Stimulated activated CD8-positive, alpha-beta memory T cell treated with anti-CD3 and anti-CD28 coated beads, Interleukin-4, amount 100 ng/mL, for 4 hours (primary cell): ENCODE results near the gene DNM3.

Experiments
- DNase-seq, 2 donors: peaks; one replicate each; pipeline ENCODE4 v3.0.0-alpha.2; 2020; ENCODE audit warnings: low read depth in 2 of 2, low spot score in 1 of 2

The DNM3 gene

DNA sequence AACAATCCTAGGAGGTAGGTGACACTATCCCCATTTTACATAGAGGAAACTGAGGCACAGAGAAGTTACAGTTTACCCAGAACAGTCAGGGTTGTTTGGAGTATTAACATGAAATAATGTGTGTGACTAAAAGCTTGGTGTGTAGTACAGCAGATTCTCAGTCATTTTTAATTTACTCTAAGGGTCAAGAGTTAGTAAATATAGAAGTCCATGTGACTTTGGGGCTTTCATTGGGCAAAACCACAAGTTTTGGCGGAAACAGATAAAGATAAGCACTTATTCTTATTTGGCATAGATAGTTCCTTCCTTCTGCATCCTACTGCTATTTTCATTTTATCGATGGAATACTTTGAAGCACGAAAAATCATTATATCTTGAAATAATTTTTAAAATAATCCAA is 128.5 kb downstream of the DNM3 start:
- DNase-seq = no peak

DNA sequence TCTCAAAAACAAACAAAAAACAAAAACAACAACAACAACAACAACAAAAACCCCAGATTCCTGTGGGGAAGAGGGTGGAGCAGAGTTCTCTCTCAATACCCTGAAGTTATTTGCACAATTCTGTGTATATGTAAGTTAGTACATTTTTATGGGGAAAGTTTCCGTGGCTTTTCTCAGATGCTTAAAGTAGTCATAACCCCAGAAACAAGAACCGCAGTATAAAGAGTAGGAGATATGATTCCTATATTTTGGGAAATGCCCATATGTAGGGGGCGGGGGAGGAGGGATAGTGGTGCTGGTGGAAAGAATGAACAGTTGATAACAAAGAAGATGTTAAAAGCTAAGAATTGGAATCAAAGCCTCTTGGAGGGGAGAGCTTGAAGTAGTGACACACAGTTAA is 131.5 kb downstream of the DNM3 start:
- DNase-seq = no peak

GRCh38 chr1:171973421-171973820 is 132.1 kb downstream of the DNM3 start:
- DNase-seq = no peak

DNA sequence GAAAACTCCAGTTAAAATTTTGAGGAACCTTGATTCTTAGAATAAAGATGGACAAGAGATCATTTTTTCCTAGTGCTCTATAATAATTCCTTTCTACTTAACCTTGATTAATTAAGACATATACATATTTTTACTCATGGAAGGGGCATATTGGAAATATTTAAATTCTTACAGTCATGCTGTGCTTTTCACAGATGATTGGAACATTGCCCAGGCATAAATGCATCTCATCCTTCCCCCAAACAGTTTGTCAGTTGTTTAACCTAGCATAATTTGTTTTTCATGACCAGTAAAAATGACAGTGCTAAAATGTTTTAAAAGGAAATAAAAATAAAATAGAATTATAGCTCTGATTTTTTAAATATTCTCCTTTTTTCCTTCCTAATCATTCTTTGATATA is 140.0 kb downstream of the DNM3 start:
- no peak for DNase-seq

DNA sequence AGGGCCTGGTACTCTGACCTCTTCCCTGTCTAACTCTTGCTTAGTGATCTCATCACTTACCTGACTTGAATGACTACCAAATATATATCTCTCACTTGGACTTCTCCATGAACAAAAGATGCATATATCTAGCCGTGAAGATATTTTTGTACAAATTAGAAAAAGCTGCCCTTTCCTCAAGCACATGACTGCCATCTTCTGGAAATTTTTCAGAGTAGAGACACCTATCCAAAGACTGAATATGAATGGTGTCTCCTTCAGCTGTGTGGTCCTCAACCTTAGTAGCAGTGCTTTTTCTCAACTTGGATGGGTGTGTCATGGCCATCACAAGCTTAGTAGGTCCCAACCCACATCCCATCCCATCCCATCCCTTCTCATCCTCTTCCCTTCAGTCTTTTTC is 142.3 kb downstream of the DNM3 start:
- DNase-seq = no peak

- DNase-seq = no peak
These were observed 143.0 kb downstream of the DNM3 start for GRCh38 chr1:171984262-171984661.

GRCh38 chr1:171984850-171985485 is 143.7 kb downstream of the DNM3 start:
- no peak for DNase-seq

DNA sequence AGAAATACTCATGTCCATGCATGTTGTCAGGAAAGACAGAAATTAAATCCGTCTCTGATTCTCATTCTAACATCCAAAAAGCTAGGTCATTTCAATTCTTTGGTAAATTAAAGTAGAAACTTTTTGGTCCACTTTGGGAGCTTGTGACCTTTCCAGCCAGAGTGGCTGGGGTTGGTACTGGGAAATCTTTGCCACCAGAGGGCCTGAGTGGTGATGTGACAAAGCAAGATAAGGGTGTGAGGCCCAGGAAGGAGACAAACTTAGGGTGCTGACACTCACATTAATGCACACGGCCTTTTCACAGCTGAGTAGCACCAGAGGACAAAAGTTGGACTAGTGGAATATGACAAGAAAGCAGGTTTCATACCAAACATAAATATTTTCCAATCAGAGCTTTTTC is 144.3 kb downstream of the DNM3 start:
- DNase-seq = no peak

- DNase-seq = no peak
These were observed 147.1 kb downstream of the DNM3 start for GRCh38 chr1:171988243-171988885.

DNA sequence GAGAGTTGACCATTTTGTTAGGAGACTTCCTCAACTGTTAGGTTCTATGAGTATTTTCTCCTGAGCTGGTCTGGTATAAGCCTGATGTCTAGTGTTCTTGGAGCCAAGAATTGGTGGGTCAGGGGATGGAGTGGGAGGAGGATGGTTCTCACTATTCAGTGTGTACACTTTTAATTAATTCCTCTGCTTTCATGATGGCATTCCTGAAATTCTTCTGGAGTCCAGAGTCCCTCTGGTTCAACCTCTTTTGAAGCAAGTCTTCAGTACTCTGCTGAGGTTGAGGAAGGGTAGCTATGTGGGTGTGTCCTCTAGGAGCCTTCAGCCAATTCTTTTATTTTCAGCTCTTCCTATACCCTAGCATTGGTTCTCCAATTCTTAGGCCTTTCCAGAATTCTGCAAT is 149.1 kb downstream of the DNM3 start:
- no peak for DNase-seq

- no peak for DNase-seq
These were observed 153.0 kb downstream of the DNM3 start for GRCh38 chr1:171994293-171994692.

- no peak for DNase-seq
These were observed 154.3 kb downstream of the DNM3 start for GRCh38 chr1:171995573-171995972.

DNA sequence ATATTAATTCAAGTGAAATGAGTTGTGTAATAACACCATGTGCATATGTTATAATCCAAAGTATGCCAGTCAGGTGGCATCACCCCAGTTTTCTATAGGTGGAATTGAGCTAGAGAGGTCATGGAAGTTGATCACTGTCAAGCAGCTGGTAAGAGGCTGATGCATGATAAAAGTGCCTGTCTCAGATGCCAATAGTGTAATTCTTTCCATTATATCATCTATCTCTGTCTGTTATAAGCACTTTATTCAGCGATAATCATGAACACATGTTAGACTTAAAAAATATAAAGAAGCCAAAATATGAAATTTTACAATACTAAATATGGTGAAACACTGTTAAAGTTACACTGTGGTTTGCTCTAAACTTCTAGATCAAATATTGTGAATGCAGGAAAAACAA is 156.6 kb downstream of the DNM3 start:
- DNase-seq = no peak

- DNase-seq = no peak
These were observed 157.4 kb downstream of the DNM3 start for GRCh38 chr1:171998711-171999110.

GRCh38 chr1:171999756-172000155 is 158.5 kb downstream of the DNM3 start:
- no peak for DNase-seq

GRCh38 chr1:172001288-172001687 is 160.0 kb downstream of the DNM3 start:
- no peak for DNase-seq

GRCh38 chr1:172002725-172003345 is 161.5 kb downstream of the DNM3 start:
- DNase-seq = no peak

DNA sequence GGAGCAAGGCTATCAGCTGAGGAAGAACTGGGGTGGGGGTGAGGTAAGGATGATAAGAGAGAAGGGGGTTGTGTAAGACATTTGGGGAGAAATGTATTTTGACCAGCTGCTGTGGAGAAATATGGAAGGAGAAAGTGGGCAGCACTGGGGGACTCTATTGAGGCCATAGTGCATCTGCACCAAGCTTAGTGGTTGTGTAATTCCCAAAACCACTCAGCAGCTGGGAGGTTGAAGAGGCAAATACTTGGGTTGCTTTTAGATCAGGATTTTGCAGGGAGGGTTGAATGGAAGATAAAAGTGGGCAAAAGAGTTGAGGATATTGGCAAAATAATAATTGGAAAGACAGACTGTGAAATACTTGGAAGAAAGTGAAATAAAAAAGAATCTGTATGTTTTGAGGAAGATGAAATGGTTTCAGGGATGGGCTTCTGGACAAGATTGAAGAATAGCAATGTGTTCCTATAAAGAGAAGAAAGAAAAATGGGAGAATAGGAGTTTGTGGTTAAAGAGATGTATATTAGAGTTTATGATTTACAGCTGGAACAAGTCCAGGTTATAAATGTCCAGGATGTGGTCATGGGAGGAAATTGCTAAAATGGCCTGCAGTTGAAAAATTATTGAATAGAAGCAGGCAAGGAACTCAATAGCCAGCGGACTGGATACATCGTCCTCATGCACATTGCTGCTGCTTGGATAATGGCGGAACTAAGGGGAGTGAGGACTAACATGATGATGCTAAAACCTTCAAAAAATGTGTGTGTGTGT is 162.7 kb downstream of the DNM3 start:
- DNase-seq = no peak

DNA sequence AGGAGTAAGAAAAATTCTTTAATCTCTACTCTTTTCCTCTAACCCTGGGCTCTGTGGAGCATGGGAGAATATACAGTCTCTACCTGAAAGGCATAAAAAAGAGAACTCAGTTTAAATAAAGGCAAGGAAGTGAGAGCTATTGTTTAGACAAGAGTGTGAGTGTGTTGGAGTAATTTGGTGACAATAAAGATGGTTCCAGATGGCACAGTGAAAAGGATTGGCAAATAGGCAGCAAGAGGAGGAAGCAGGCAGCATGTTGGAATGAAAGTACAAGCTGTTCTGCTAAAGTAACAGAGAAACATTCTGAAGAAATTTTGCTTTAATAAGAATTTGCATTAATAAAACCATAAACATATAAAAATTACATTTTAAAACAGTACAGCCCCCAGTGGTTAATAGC is 163.4 kb downstream of the DNM3 start:
- DNase-seq = no peak

- no peak for DNase-seq
These were observed 164.6 kb downstream of the DNM3 start for GRCh38 chr1:172005856-172006255.

GRCh38 chr1:172006660-172007059 is 165.4 kb downstream of the DNM3 start:
- no peak for DNase-seq

- DNase-seq = no peak
These were observed 177.5 kb downstream of the DNM3 start for GRCh38 chr1:172018727-172019311.
